ENCODE results near the gene DCLK1. TPM values are rescaled to one million over a fixed set of nuclear protein-coding genes. Genes with fewer than 3 reads are reported as not detected.
A peak's percentile ranks its signal among the peaks of the same experiment; 100 is the strongest.

Gene DCLK1
- total RNA-seq, 4 donors from 2014 or later, result 10.0 to 41.1 (median 19.5) TPM

- intact Hi-C loops (cut with DNase I; ENCODE audit: low total_unique reads), result loop anchor here (5.0 kb wide), 1 partner anchor 1730 kb away; no protein-coding TSS in a partner anchor
- TF ChIP-seq CTCF (IDR thresholded peaks at IDR 0.05) (no peak), POLR2A (IDR thresholded peaks at IDR 0.05) (no peak)
- DNase-seq (ENCODE audit: low spot score in 2 of 2), result no peak
- 52 to 56% methylated on average over 1 of the region's 1 CpG for WGBS, 2 donors
- no peak overlapping the region for H3K4me3 ChIP-seq (ENCODE audit: low read depth, poor library complexity, severe bottlenecking)
Measured at GRCh38 chr13:35856721-35857364, 274.3 kb downstream of the DCLK1 start.

- intact Hi-C loops (cut with DNase I; ENCODE audit: low total_unique reads), result loop anchor here (5.0 kb wide), 1 partner anchor 1729 kb away; no protein-coding TSS in a partner anchor
- TF ChIP-seq POLR2A (IDR thresholded peaks at IDR 0.05) (no peak), CTCF (IDR thresholded peaks at IDR 0.05) (no peak)
- 49 to 67% methylated on average over 4 of the region's 4 CpGs for WGBS, 2 donors
- no peak for DNase-seq (ENCODE audit: low spot score in 2 of 2)
- H3K4me3 ChIP-seq (ENCODE audit: low read depth, poor library complexity, severe bottlenecking), result no peak overlapping the region
Measured at GRCh38 chr13:35856084-35856483, 275.1 kb downstream of the DCLK1 start.

- DNase-seq (ENCODE audit: low spot score in 2 of 2), result peak; percentile 30 to 85
- 21 to 31% methylated on average over 12 of the region's 12 CpGs for WGBS, 2 donors
- intact Hi-C loops (cut with DNase I; ENCODE audit: low total_unique reads), result loop anchor here (5.0 kb wide), 1 partner anchor 1728 kb away; no protein-coding TSS in a partner anchor
- H3K4me3 ChIP-seq (ENCODE audit: low read depth, poor library complexity, severe bottlenecking), result no peak overlapping the region
- TF ChIP-seq CTCF (IDR thresholded peaks at IDR 0.05) (no peak), POLR2A (IDR thresholded peaks at IDR 0.05) (no peak)
Measured at GRCh38 chr13:35855531-35856019, 275.6 kb downstream of the DCLK1 start.

GRCh38 chr13:35854286-35854685 is 276.9 kb downstream of the DCLK1 start:
- no peak for TF ChIP-seq POLR2A (IDR thresholded peaks at IDR 0.05)
- TF ChIP-seq CTCF (IDR thresholded peaks at IDR 0.05), result no peak
- H3K4me3 ChIP-seq (ENCODE audit: low read depth, poor library complexity, severe bottlenecking), result no peak overlapping the region
- WGBS, 2 donors, result 77 to 84% methylated on average over 8 of the region's 8 CpGs
- no peak for DNase-seq (ENCODE audit: low spot score in 2 of 2)
- intact Hi-C loops (cut with DNase I; ENCODE audit: low total_unique reads), result no loop called here

- intact Hi-C loops (cut with DNase I; ENCODE audit: low total_unique reads), result no loop called here
- 94 to 95% methylated on average over 3 of the region's 3 CpGs for WGBS, 2 donors
- DNase-seq (ENCODE audit: low spot score in 2 of 2), result no peak
- H3K4me3 ChIP-seq (ENCODE audit: low read depth, poor library complexity, severe bottlenecking), result no peak overlapping the region
- TF ChIP-seq CTCF (IDR thresholded peaks at IDR 0.05) (no peak), POLR2A (IDR thresholded peaks at IDR 0.05) (no peak)
Measured at GRCh38 chr13:35851881-35852280, 279.3 kb downstream of the DCLK1 start.

Measured in lower leg skin (tissue), 4 donors.